ENCODE data around the gene LTA4H. TPM values are rescaled to one million over a fixed set of nuclear protein-coding genes. Genes with fewer than 3 reads are reported as not detected.

Gene LTA4H
- total RNA-seq, 1 donor from 2014 or later = 85.5 TPM

- Mint-ChIP-seq H3K36me3 (ENCODE audit: low read depth) (peaks cover 2% of the 10 kb centered on the region), H3K4me3 (no peak overlapping the region), H3K9me3 (no peaks in the 10 kb centered on the region), H3K4me1 (no peaks in the 10 kb centered on the region), H3K27me3 (ENCODE audit: low read depth) (no peaks in the 10 kb centered on the region), H3K27ac (ENCODE audit: unreplicated experiment) (no peak overlapping the region)
- TF ChIP-seq CTCF (conservative IDR thresholded peaks at IDR 0.05) = no peak
- no peak for DNase-seq (ENCODE audit: low read depth, low spot score)
Measured at GRCh38 chr12:95997276-95997675, 38.1 kb downstream of the LTA4H start.

DNA sequence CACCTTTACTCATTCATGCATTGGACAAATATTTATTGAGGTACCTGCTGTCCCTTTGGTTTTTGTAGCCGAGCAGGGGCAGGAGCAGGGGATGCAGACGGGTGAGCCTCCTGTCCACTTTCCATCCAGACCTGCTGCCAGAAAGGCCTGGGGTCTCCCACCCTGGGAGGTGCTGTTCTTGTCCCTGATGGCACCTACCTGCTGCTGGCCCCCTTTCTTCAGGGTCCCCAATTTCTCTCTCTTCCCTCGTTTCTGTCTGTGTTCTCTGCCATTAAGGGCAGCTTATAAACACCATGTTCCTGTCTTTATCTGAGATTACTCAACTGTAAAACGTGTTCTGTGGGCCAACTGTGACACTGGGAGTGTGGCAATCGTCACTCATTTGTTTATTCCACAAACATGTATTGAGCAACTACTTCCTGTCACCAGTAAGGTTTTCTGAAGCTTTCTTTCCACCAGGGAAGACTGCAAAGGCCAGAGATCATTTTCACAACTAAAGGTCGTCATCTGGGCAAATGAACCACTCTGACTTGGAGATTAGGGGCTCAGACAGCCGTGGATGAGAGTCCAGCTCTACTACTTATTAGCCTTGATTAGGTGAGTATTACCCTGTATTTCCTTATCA is 39.2 kb downstream of the LTA4H start, which contains the start of gene HAL:
HAL (minus strand) TSS at position 311 of the 625 bp plus-strand sequence. CDS start 434 bp downstream, outside the sequence.
- H3K4me1 Mint-ChIP-seq = no peaks in the 10 kb centered on the region
- no peak for DNase-seq (ENCODE audit: low read depth, low spot score)
- no peak within 1 kb of the TSS for H3K4me3 Mint-ChIP-seq
- H3K27ac Mint-ChIP-seq (ENCODE audit: unreplicated experiment) = no peak within 1 kb of the TSS
- no peaks in the 10 kb centered on the region for H3K9me3 Mint-ChIP-seq
- peaks cover 2% of the 10 kb centered on the region for H3K36me3 Mint-ChIP-seq (ENCODE audit: low read depth)
- TF ChIP-seq CTCF (conservative IDR thresholded peaks at IDR 0.05) = no peak
- H3K27me3 Mint-ChIP-seq (ENCODE audit: low read depth) = no peaks in the 10 kb centered on the region

DNA sequence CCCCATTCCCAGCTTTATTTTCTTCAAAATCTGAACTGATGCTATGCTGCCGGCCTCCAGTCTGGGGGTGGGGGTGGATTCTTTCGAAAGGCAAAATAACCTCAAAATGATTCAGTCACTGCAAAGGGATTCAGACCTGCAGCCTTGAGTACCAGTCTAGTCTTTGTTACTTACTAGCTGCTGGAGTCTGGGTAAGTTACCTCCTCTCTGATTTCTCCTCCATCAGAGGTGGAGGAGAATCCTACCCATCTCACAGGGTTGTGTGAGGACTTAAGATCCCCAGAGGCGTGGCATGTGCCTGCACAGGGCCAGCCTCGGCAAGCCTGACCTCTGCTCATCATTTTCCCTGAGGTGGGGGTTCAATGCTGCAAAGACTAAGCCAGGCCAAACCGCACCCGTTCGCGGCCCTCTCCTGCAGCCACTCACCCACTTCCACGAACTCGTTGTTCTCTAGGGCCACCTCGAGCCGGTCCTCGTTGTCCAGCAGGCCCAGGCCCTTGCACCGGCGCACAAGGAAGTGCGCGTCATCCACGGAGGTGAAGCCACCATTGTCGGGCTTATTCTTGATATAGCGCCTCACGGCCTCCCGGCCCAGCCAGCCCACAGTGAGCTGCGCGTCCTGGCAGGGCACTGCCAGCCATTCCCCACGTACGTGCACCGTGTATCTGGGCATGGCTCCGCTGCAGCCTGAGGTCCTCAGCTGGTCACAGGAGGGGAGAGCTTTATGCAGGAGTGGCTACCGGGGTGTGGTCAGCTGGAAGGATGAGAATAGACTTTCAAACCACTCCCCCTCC is 40.0 kb downstream of the LTA4H start:
- no peak overlapping the region for H3K27ac Mint-ChIP-seq (ENCODE audit: unreplicated experiment)
- H3K4me3 Mint-ChIP-seq = no peak overlapping the region
- H3K27me3 Mint-ChIP-seq (ENCODE audit: low read depth) = peaks cover 3% of the 10 kb centered on the region
- no peak for DNase-seq (ENCODE audit: low read depth, low spot score)
- TF ChIP-seq CTCF (conservative IDR thresholded peaks at IDR 0.05) = no peak
- no peaks in the 10 kb centered on the region for H3K9me3 Mint-ChIP-seq
- H3K36me3 Mint-ChIP-seq (ENCODE audit: low read depth) = peaks cover 2% of the 10 kb centered on the region
- H3K4me1 Mint-ChIP-seq = no peaks in the 10 kb centered on the region

DNA sequence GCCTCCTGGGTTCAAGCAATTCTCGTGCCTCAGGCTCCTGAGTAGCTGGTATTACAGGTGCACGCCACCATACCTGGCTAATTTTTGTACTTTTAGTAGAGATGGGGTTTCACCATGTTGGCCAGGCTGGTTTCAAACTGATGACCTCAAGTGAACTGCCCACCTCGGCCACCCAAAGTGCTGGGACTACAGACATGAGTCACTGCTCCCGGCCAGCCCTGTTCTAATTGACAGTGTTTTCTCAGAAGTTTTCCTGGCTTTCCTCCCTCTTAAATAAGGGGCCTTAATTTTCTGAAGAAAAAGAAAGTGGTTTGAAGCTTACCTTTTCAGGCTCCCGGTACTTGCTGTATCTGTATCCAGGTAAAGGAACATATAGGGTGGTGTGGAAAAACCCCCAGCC is 40.9 kb downstream of the LTA4H start:
- no peaks in the 10 kb centered on the region for H3K9me3 Mint-ChIP-seq
- DNase-seq (ENCODE audit: low read depth, low spot score) = no peak
- H3K27ac Mint-ChIP-seq (ENCODE audit: unreplicated experiment) = no peak overlapping the region
- no peaks in the 10 kb centered on the region for H3K36me3 Mint-ChIP-seq (ENCODE audit: low read depth)
- peaks cover 3% of the 10 kb centered on the region for H3K27me3 Mint-ChIP-seq (ENCODE audit: low read depth)
- no peak for TF ChIP-seq CTCF (conservative IDR thresholded peaks at IDR 0.05)
- no peaks in the 10 kb centered on the region for H3K4me1 Mint-ChIP-seq
- no peak overlapping the region for H3K4me3 Mint-ChIP-seq

DNA sequence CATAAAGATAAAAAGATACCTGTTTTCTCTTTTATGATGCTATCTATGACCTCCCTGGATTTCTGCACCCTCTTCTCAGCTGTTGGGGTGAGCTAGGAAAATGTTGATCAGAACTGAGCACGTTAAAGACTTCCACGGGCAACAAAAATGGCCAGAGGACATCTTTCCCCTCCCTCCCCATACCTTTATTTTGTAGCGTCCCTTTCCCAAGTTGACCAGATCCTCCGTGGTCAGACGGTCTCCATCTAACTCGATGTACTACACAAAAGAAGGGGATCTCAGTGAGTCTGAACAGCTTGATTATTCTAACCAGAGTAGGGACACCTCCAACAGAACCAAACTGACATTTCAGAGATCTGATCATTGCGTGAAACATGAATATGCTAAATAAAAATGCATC is 41.5 kb downstream of the LTA4H start:
- Mint-ChIP-seq H3K9me3 (no peaks in the 10 kb centered on the region), H3K27me3 (ENCODE audit: low read depth) (peaks cover 4% of the 10 kb centered on the region), H3K4me1 (no peaks in the 10 kb centered on the region), H3K4me3 (no peak overlapping the region), H3K36me3 (ENCODE audit: low read depth) (no peaks in the 10 kb centered on the region), H3K27ac (ENCODE audit: unreplicated experiment) (no peak overlapping the region)
- TF ChIP-seq CTCF (conservative IDR thresholded peaks at IDR 0.05) = no peak
- no peak for DNase-seq (ENCODE audit: low read depth, low spot score)
